Psoas muscle (tissue), 8 donors: ENCODE measurements around the gene STRIP1. TPM values are rescaled to one million over a fixed set of nuclear protein-coding genes. Genes with fewer than 3 reads are reported as not detected.

Source experiments
- ATAC-seq, 4 donors: fragments of 200-7000 bp; cut with Tn5 transposase; one replicate each; pipeline ENCODE4 v1.9.1; 2020; ENCODE audit warnings: moderate library complexity in 3 of 4, mild to moderate bottlenecking in 2 of 4
- DNase-seq, 2 donors: peaks; one replicate each; pipeline ENCODE4 v3.0.0-alpha.2; 2020
- H3K27ac ChIP-seq: fragments of 200-600 bp; one replicate; pipeline ENCODE4 v1.8.0; 2022
- H3K27me3 ChIP-seq, 3 donors: fragments of 200-600 bp in 1 of 3; one replicate each; pipeline versions ENCODE4 v1.6.1 to v1.8.0; 2013 to 2022; ENCODE audit warnings: low read length in 2 of 3, mild to moderate bottlenecking in 2 of 3, moderate library complexity in 1 of 3; ENCODE audit not compliant: insufficient read depth in 3 of 3
- H3K36me3 ChIP-seq, 2 donors: fragments of 200-600 bp in 1 of 2; one replicate each; pipeline versions ENCODE4 v1.6.1 to v1.8.0; 2013 to 2022; ENCODE audit warnings: low read depth in 1 of 2, mild to moderate bottlenecking in 1 of 2, moderate library complexity in 1 of 2; ENCODE audit not compliant: insufficient read depth in 1 of 2
- H3K4me1 ChIP-seq: fragments of 200-600 bp; one replicate; pipeline ENCODE4 v1.8.0; 2022
- H3K4me3 ChIP-seq: fragments of 200-600 bp; one replicate; pipeline ENCODE4 v1.8.0; 2022; ENCODE audit warnings: mild to moderate bottlenecking
- H3K9me3 ChIP-seq: fragments of 200-600 bp; one replicate; pipeline ENCODE4 v1.8.0; 2022
- WGBS, 3 donors: extraction: QIAGEN DNeasy Blood & Tissue Kit; methylation state at CpG; one replicate each; pipeline versions ENCODE4 v1.1.6 to v1.1.7; 2013; 5-methylcytosine and 5-hydroxymethylcytosine counted together
- intact Hi-C, 2 donors: fragments of 100-400 bp; cut with DNase I; formaldehyde crosslinking; loops; one replicate each; pipeline versions ENCODE4 v1.11.0 to v1.14.2; 2022
- polyA plus RNA-seq, 3 donors: library from polyadenylated mRNA; stranded (reverse); fragments of 200-250 nt; gene quantifications; one replicate each; pipeline ENCODE4 v1.2.3, GENCODE V29; 2013
- total RNA-seq, 4 donors: library from RNA; stranded (reverse); fragmentation: NEBNext Ultra II Directional in 2 of 4; extraction: Animal tissue kit (Norgen Biotek cat#: 25700) in 2 of 4; gene quantifications; one replicate each; pipeline versions ENCODE4 v1.2.1 to v1.2.4, GENCODE V29; 2021 to 2023
- TF ChIP-seq, protein P1 (sequence below): fragments of 200-600 bp; IDR thresholded peaks from one replicate; pipeline ENCODE4 v1.8.0; 2022; ENCODE audit warnings: antibody characterized with exemption
- donor health status: healthy with polysubstance abuse.
- donor health status: DM: no; HTN: no; CAD: no; lungs with moderate emphysema.
- donor health status: Bipolar disorder and iron deficiency.
- donor health status: healthy.
- donor health status: DM: yes; HTN: yes; CAD: no.
- donor health status: DM: no; HTN: no; CAD: no.
- donor health status: DM: no; HTN: no; CAD: no.
- donor health status: DM: yes; HTN: yes; CAD: no.

The STRIP1 gene
- total and polyA plus RNA-seq, 7 donors = 12.1 to 23.1 (median 16.4) TPM

DNA sequence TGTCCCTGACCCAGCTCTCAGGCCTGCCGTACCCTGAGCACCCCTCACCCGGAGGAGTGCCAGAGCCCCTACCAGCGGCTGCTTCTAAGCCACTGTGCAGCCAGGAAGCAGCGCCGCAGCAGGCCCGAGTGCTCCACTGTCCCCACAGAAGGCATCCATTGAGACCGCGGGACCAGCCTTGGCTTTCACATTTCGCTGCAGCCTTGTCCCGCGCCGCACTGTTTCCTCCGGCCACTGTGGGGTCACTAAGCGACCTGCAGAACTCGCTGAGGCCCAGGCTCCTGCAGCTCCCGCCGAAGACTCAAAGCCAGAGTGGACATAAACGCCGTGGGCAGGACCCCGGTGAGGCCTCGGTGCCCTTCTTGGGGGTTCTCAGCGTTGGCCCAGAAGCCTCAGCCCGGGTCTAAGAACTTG, 33.1 kb downstream of the STRIP1 start:
- Histone ChIP-seq H3K4me3 (no peak overlapping the region), H3K27ac (no peak overlapping the region), H3K36me3 (no peaks in the 10 kb centered on the region), H3K27me3 (peaks cover 0 to 57% (median 36%) of the 10 kb centered on the region in 3 donors), H3K9me3 (no peaks in the 10 kb centered on the region), H3K4me1 (peaks cover 11% of the 10 kb centered on the region)
- WGBS, 3 donors = 59 to 74% (median 66%) methylated on average over 23 of the region's 23 CpGs
- intact Hi-C loops = no loop called here
- DNase-seq (no peak), ATAC-seq (peak in 1 of 4 donors; percentile 16)
- TF ChIP-seq, protein P1, sequence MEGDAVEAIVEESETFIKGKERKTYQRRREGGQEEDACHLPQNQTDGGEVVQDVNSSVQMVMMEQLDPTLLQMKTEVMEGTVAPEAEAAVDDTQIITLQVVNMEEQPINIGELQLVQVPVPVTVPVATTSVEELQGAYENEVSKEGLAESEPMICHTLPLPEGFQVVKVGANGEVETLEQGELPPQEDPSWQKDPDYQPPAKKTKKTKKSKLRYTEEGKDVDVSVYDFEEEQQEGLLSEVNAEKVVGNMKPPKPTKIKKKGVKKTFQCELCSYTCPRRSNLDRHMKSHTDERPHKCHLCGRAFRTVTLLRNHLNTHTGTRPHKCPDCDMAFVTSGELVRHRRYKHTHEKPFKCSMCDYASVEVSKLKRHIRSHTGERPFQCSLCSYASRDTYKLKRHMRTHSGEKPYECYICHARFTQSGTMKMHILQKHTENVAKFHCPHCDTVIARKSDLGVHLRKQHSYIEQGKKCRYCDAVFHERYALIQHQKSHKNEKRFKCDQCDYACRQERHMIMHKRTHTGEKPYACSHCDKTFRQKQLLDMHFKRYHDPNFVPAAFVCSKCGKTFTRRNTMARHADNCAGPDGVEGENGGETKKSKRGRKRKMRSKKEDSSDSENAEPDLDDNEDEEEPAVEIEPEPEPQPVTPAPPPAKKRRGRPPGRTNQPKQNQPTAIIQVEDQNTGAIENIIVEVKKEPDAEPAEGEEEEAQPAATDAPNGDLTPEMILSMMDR = no peak

DNA sequence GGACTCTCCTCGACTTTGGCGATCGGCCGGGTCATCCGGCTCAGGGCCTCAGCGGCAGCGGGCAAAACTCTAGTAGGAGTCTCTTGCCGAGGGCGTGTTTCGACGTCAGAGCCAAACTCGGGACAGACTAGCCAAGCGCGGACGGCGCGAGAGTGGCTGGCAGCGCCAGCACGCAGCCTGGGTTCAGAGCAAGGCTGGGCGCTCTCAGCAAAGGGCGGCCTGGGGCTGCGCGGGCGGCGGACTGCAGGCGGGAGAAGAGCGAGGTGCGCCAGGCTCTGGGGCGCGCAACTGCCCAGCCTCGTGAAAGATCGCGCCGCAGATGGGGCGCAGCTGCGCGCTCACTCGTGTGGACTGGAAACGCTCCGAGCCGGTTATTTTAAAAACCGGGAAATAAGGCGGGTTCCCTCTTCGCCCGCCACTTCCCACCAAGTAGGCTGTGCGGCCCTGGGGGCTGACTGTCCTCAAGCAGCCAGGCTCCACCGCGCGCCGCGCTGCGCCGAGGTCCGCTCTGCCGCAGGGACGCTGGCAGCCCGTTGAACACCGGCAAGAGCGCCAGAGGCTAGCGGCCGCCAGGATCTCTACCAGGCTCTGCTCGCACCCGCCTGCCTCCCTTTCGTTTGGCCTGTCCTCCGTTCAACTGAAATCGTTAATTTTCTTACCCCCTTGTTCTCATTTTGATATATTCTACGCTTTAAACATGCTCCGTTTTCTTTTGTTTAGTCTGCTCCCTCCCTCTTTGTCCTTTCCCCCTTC, 33.6 kb downstream of the STRIP1 start:
- WGBS, 3 donors = 22% methylated on average over 59 to 68 of the region's 68 CpGs
- peak in 1 of 2 donors; percentile 54 for DNase-seq
- no peak overlapping the region for H3K27ac ChIP-seq
- ATAC-seq = peak in 3 of 4 donors; percentile 39 to 49 (median 39)
- H3K36me3 ChIP-seq = no peaks in the 10 kb centered on the region
- TF ChIP-seq, protein P1 = no peak
- H3K27me3 ChIP-seq = peaks cover 0 to 61% (median 36%) of the 10 kb centered on the region in 3 donors
- H3K9me3 ChIP-seq = no peaks in the 10 kb centered on the region
- H3K4me3 ChIP-seq = peak overlapping the region; percentile 43
- intact Hi-C loops = no loop called here
- peaks cover 11% of the 10 kb centered on the region for H3K4me1 ChIP-seq

DNA sequence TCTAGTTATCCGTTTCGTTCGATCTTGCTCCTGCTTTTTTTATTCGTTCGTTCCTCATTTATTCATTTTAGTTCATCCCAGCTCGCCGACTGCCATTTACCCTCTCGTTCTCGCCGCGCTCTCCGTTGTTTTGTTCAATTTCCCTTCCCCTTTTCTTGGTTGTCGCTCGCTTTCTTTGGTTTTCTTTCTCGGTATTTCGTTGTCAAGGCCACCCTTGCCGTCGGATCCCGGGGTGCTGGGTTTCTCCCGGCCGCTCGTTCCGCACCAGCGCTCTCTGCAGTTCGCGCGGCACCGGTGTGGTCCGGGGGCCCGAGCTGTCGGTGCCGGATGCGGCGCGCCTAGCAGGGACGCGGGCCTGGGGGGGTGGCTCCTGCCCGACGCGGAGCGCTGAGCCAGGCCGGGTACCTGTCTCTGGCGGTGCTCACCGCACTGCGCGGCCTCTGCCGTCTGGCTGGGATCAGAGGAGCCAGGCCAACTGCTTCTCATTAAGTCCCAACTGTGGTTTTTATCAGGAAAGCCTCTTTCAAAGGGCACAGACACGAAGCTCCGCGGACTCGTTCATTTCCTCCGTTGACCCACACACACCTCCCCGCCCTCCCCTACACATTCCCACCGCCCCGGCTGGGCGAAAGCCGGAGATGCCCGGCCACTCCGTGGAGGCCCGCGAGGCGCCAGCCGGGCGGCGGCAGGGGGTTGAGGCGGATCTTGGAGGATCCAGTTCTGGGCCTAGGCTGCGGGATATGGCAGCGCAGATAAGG, 34.4 kb downstream of the STRIP1 start:
- Histone ChIP-seq H3K4me3 (peak overlapping the region; percentile 43), H3K4me1 (peaks cover 11% of the 10 kb centered on the region), H3K27ac (no peak overlapping the region), H3K27me3 (peaks cover 0 to 61% (median 39%) of the 10 kb centered on the region in 3 donors), H3K9me3 (no peaks in the 10 kb centered on the region), H3K36me3 (no peaks in the 10 kb centered on the region)
- no peak for ATAC-seq
- peak in 1 of 2 donors; percentile 41 for DNase-seq
- intact Hi-C loops = no loop called here
- 18 to 21% (median 18%) methylated on average over 67 to 68 of the region's 68 CpGs for WGBS, 3 donors
- TF ChIP-seq, protein P1 = no peak

DNA sequence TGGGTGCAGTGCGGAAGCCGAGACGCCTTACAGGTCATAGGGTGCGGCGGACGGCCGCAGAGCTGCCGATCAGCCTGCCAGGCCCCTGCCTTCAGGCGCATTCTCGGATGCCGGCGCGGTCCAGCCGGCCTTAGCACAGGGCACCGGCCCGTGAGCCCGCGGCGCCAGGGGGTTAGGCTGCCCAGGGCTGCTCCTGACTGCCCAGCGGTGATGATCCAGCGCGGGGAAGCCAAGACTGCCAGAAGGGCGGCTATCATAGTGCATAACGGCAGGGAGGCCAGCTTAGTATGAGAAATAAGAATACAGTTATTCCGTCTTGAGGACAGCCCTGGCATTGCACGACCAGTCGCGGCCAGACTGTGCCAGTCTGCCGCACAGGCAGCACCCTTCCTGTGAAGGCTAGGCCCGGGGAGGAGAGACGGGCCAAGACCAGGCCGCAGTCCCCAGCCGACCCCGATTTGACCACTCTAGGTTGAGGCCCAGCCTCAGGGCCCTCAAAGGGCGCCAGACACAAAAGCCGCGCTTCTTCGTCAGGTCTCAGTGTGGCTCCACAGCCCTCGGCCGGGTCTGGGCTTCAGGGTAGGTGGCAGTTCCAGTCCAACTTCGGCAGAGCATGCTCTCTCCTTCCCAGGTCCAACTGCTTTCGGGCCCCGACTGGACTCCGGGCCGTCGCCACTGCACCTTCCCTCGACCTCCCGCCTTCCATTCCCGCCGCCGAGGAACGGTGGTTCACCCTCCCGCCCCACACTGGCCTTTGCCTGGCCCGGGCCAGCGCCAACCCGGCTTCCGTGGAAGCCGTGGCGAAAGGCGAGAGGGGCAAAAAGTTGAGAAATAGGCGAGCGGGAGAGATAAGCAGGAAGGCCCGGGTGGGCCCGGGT, 35.2 kb downstream of the STRIP1 start:
- Histone ChIP-seq H3K27me3 (peaks cover 0 to 61% (median 39%) of the 10 kb centered on the region in 3 donors), H3K27ac (no peak overlapping the region), H3K4me3 (peak overlapping the region; percentile 39), H3K36me3 (no peaks in the 10 kb centered on the region), H3K9me3 (no peaks in the 10 kb centered on the region), H3K4me1 (peaks cover 11% of the 10 kb centered on the region)
- WGBS, 3 donors = 60 to 66% (median 63%) methylated on average over 61 to 64 of the region's 64 CpGs
- peak in 1 of 4 donors; percentile 12 for ATAC-seq
- DNase-seq = peak in 1 of 2 donors; percentile 54
- intact Hi-C loops = no loop called here
- TF ChIP-seq, protein P1 = no peak
